ENCODE data around the gene EP400.

EP400 gene

GRCh38 chr12:131949431-131950181 is at the start of gene EP400:
TSS of gene EP400 (plus strand) at chr12:131949942. CDS start at chr12:131960620, 10,678 bp downstream.
- TF ChIP-seq GATA2 (IDR thresholded peaks at IDR 0.05; ENCODE audit: low read depth, low read length), result no peak
- TF ChIP-seq GATA3 (IDR thresholded peaks at IDR 0.05; ENCODE audit: low read depth, low read length), result no peak

DNA sequence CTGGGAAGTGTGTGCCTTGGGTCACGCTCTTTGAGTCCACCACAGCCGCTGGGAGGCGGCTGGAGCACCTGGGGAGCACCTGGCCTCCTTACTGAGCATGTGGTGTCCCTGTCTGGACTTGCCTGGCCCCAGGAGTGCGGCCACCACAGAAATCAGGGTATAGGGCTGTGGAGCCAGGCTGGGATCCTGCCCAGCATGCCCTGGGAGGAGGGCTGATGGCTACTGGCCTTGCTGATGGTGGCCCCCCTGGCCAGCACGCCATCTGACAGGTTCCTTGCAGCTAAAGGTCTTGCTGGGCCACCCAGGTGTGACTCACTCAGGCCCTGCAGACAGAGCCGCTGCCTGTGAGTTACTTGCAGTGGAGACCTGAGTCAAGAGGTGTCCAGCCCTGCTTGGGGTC is 49.3 kb upstream of the EP400 start:
- no peak for TF ChIP-seq GATA2 (IDR thresholded peaks at IDR 0.05; ENCODE audit: low read depth, low read length)
- TF ChIP-seq GATA3 (IDR thresholded peaks at IDR 0.05; ENCODE audit: low read depth, low read length), result no peak

GRCh38 chr12:131901431-131902331 is 48.1 kb upstream of the EP400 start:
- no peak for TF ChIP-seq GATA2 (IDR thresholded peaks at IDR 0.05; ENCODE audit: low read depth, low read length)
- no peak for TF ChIP-seq GATA3 (IDR thresholded peaks at IDR 0.05; ENCODE audit: low read depth, low read length)

DNA sequence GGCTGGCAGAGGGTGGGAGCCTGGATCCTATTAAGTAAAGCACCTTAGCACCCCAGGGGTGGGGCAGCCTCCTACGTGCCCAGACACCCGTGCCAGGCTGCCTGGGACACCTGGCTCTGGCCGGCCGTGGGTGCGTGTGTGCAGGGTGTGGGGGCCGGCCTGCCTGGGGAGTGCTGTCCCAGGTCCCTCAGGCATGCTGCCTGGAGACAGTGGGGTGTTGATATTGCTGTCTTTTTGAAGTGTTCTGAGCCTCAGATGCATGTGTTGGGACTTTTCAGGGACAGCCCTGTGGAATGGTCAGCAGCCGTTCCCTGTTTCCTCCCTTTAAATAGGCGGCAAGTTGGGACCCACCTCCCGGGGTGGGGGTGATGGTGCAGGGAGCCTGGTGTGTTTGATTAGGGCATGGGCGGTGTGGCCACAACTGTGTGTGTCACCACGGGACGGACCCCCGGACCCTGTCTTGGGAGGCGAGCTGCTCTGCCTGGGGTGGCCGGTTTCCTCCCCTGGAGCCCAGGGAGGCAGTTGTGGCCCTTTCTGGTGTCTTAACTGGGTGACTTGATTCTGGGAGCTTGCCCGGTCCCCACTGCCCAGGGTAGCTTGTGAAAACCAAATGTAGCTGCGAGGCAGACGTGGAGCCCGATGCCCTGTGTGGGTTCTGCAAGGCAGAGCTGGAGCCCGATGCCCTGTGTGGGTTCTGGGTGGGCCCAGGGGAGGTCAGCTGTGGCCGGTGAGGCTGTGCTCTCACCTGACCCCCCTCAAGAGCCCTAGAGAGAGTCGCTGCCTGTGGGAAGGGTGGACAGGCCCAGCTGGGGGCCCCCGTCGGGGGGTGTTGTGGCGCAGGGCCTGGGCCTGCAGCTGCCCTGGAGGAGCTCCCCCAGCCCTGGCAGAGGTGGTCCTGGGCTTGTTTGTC is 47.2 kb upstream of the EP400 start:
- TF ChIP-seq GATA3 (IDR thresholded peaks at IDR 0.05; ENCODE audit: low read depth, low read length) (no peak), GATA2 (IDR thresholded peaks at IDR 0.05; ENCODE audit: low read depth, low read length) (no peak)

DNA sequence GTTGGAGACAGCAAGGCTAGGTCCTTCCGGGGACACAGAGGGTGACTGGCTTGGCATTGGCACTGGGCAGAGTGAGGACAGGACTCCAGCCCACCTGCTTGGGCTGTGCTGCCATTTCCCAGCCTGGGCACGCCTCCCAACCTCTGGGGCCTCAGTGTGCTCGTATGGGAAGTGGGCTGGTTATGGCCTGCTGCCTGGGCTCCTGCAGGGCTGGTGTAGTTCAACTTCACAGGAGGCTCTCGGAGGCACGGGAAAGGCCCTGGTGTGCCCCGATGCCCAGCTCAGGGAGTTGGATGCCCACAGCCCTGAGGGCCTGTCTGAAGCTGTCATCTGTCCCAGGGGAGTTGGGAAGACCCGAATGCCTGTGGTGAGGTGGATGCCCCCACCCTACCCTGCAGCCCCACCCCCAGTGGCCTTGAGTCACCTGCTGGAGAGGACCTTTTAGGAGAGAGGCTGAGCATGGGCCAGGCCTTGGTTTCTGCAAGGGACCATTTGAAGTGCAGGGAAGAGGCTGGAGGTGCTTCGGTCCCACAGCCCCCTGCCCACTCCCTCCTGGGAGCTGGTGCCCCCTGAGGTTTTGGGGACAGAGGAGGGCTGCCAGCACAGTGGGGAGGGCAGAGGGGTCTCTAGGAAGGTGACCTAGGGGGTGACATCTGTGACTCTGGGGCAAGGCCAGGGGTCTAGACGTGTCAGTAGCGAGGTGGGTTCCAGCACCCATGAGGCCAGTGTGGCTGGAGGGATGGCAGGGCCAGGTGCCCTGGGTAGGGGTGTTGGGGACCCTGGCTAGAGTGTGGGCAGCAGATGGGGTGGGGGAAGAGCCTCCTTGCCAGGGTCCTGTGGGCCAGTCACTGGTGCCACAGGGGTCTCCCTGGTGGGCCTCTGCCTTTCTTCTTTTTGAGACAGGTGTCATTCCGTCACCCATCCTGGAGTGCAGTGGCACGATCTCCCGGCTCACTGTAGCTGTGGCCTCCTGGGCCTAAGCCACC is 46.2 kb upstream of the EP400 start:
- TF ChIP-seq GATA3 (IDR thresholded peaks at IDR 0.05; ENCODE audit: low read depth, low read length), result no peak
- TF ChIP-seq GATA2 (IDR thresholded peaks at IDR 0.05; ENCODE audit: low read depth, low read length), result no peak

DNA sequence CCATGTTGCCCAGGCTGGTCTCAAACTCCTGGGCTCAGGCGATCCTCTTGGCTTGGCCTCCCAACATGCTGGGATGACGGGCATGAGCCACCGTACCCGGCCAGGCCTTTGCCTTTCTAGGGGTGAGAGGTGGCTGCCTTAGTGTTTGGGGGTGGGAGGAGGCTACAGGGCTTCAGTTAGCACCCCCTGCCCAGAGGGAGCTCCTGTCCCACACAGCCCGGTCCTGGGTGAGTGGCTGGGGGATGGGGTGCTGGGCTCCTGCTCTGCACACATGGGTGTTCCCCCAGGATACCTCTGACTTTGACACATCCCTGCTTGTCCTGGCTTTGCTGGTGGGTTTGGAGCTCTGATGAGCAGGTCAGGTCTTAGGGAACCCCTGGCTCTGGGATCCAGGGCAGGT is 45.4 kb upstream of the EP400 start:
- TF ChIP-seq GATA3 (IDR thresholded peaks at IDR 0.05; ENCODE audit: low read depth, low read length), result no peak
- TF ChIP-seq GATA2 (IDR thresholded peaks at IDR 0.05; ENCODE audit: low read depth, low read length), result no peak

- TF ChIP-seq GATA3 (IDR thresholded peaks at IDR 0.05; ENCODE audit: low read depth, low read length), result no peak
- TF ChIP-seq GATA2 (IDR thresholded peaks at IDR 0.05; ENCODE audit: low read depth, low read length), result no peak
These were observed 44.6 kb upstream of the EP400 start for GRCh38 chr12:131905081-131905629.

GRCh38 chr12:131905630-131906091 is 44.1 kb upstream of the EP400 start:
- TF ChIP-seq GATA2 (IDR thresholded peaks at IDR 0.05; ENCODE audit: low read depth, low read length) (no peak), GATA3 (IDR thresholded peaks at IDR 0.05; ENCODE audit: low read depth, low read length) (no peak)

DNA sequence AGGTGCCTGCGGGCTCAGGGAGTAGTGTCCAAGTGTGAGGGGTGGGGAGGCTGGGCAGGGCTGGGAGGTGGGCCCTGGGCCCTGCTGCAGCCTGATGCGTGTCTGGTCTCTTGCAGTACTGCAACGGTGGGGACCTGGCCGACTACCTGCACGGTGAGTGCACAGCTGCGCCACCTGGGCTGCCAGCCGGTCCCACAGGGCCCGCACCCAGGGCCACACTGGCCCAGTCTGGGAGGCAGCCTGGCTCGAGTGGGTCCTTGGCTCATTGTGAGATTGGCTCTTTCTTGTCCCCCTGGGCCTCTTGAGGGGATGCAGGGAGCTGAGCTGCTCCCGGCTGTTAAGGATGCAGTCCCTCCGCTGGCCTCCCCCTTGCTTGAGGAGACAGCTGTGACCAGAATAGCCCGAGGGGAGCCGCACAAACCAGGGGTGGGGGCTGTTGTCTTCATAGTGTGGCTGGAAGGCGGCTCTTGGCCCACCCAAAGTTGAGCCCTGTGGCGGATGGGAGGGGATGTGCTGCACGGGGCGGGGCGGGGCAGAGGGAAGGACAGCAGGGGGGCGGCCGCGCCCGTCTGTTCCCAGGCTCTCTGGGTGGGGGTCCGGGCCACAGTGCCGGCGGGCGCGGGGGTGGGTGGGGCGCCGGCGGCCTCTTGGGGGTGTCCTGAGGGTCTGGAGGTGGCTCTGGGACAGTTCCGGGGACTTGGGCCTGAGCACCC is 42.2 kb upstream of the EP400 start:
- TF ChIP-seq GATA2 (IDR thresholded peaks at IDR 0.05; ENCODE audit: low read depth, low read length) (no peak), GATA3 (IDR thresholded peaks at IDR 0.05; ENCODE audit: low read depth, low read length) (no peak)

- TF ChIP-seq GATA2 (IDR thresholded peaks at IDR 0.05; ENCODE audit: low read depth, low read length), result no peak
These were observed 41.4 kb upstream of the EP400 start for GRCh38 chr12:131908092-131909080.

Measured in SH-SY5Y (cell line).